IPS DF 4.7 (cell line): ENCODE data around the gene EPB41L4A.

Experiments
- DNase-seq: peaks from one replicate; pipeline ENCODE4 v3.0.0-alpha.2; 2013; ENCODE audit warnings: low spot score; ENCODE audit errors: extremely low read depth

The EPB41L4A gene

GRCh38 chr5:112356178-112356956 lies 62.7 kb downstream of the EPB41L4A start:
- no peak for DNase-seq

DNA sequence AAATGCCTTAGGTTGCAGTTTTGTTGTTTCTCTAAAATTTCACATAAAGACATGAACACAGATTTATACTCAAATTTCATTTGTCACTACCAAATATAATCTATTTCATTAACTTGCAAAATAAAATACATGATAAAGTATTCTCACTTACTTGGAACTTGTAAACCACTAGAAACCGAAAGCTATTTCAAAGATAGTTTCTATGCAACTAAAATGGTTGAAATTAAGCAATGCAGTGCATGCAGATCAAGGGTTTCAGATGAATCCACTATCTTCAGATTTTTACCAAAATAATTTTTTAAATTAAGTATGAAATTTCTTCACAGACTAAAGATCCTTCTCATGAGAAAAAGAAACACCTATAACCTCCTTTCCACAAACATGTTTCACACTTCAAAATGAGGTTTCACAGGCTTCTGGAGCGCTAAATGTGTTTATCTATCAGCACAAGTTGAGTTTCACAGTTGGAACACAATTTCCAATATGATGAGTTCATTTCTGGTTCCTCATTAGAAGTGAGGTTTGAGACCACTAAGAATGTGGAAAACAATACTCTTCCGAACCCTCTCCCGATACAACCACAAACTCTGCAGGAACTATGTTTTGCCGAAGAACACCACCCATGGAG lies 63.9 kb downstream of the EPB41L4A start:
- DNase-seq = no peak

- DNase-seq = no peak
These were observed 65.4 kb downstream of the EPB41L4A start for GRCh38 chr5:112353678-112354077.

- no peak for DNase-seq
These were observed 67.9 kb downstream of the EPB41L4A start for GRCh38 chr5:112351225-112351624.

DNA sequence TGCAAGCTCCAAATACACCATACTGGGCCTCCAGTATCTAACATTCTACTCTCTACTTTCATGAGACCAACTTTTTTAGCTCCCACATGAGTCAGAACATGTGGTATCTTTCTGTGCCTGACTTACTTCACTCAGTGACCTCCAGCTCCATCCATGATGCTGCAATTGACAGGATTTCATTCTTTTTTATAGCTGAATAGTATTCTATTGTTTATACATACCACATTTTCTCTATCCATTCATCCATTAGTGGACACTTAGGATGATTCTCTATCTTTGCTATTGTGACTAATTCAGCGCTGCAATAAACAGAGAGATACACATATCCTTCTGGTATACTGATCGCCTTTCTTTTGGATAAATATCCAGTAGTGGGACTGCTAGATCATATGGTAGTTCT lies 68.5 kb downstream of the EPB41L4A start:
- DNase-seq = no peak

DNA sequence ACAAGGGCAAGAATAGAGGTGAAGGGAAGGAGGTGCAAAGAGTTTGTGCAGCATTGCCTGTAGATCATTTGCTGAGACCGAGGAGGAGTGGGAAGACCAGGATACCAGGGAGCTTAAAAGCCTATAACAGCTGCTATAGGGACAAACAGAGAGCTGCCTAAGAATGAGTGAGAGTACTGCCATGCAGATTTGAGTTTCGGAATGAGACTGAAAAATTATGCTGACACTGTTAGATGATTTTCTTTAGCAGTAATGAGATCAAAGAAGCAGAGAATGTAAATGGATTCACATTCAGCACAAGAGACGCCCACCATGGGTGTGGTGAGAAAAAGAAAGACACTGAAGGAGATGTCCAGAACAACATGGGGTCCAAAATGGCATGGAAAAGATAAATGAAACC lies 69.7 kb downstream of the EPB41L4A start:
- DNase-seq = no peak

DNA sequence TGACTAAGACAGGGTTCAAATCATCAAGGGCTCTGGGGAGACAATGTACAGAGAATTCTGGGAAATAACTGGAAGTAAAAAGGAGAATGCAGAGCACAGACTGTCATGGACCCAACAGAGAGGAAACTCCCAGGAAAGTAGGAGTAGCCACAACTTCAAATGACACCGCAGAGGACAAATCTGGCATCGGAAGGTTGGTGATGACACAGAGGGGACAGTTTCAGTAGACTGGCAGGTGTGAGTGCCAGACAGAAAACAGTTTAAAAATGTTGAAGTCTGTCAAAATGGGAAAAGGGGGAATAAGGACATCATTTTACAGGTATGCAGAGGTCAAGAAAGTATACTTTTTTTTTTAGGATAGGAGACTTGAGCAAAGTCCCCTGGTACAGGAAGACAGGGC lies 70.2 kb downstream of the EPB41L4A start:
- no peak for DNase-seq

GRCh38 chr5:112348387-112348786 lies 70.7 kb downstream of the EPB41L4A start:
- DNase-seq = no peak

- DNase-seq = no peak
These were observed 72.5 kb downstream of the EPB41L4A start for GRCh38 chr5:112346411-112347044.

- DNase-seq = no peak
These were observed 74.5 kb downstream of the EPB41L4A start for GRCh38 chr5:112344540-112344939.

DNA sequence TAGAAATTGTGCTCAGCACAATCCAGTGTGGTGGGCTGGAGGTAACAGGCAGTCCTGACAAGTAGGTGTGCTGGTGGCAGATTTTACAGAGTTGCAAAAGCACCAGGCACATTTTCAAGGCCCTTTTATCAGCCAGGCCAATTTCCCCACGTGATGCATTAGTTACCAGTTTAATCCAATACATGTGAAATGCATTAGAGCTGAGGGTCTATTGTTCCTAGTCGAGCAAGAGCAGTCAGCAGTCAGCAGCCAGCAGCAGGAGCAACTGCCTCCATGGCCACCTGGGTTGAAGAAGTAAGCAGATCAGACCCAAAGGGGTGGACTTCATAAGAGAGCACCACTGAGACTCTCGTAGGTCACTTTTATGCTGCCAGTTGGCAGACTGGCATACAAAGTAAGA lies 76.7 kb downstream of the EPB41L4A start:
- DNase-seq = no peak

DNA sequence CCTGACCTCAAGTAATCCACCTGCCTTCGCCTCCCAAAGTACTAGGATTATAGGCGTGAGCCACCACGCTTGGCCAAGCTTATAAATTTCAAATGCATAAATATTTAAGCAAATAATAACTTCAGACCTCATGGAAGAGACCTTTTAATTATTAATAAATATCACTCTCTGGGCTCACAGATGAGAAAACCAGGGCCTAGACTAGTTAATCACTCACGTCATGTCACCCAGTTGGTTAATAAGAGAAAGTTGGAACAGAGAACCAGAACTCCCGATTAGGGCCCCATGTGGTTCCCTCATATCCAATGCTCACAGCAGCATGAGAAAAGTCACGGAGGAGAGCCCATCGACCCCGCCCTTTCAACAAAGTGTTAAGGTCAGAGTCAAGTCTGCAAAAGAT lies 79.3 kb downstream of the EPB41L4A start:
- no peak for DNase-seq

- DNase-seq = no peak
These were observed 80.3 kb downstream of the EPB41L4A start for GRCh38 chr5:112338681-112339337.

DNA sequence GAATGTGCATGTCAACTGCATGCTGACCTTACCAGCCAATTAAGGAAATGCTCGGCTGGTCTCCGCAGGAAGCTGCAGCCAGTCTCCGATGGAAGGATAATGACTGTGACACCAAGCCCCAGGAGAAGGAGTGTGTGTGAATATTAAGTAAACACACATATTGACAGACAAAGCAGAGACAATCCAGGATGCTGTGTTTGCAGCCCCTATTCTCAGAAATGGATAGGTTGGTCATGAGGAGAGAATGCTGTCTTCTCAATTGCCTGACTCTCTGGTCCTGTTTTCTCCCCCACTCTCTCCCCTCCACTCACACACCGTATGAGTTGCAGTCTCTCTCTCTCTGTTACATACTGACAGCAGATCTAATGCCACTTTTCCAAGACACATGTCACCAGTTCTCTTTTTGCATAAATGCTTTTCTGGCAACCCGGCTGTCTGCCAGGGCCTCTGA lies 85.7 kb downstream of the EPB41L4A start:
- no peak for DNase-seq

DNA sequence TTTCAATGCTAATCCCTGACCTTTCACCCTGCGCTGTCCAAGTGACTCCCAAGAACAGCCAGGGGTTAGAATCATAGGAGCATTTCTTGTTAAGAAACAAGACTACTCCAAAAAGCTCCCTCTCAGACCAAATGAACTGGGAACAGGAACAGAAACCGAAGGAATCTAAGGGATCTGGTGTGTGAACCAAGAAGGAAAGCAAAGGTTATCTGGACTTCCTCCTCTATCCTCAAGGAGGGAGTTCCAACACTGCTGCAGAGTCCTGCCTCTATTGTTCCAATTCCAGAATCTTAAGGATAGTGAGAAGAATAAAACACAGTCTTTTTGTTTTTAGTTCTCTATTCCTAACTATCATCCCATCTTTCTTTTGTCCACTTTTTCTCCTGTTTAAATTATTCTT lies 87.2 kb downstream of the EPB41L4A start:
- DNase-seq = no peak

- DNase-seq = no peak
These were observed 89.5 kb downstream of the EPB41L4A start for GRCh38 chr5:112329419-112330090.

- no peak for DNase-seq
These were observed 95.9 kb downstream of the EPB41L4A start for GRCh38 chr5:112323166-112323565.

DNA sequence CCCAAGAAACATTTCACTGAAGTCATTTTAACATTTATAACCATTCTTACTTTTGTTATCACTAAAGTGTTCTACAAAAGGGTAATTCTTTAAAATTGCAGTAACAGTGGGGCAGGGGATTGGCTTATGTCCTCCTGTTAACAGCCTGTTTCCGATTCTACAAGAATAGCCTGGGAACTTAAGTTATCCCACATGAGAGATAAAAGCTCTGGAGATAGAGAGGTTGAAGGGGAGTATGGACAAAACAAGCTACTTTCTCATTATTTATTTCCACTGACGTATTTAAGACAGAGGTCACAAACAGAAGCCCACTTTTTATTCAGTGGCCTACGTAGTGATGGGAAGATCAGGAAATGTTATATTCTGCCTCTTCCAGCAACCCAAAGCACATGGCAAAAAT lies 98.7 kb downstream of the EPB41L4A start:
- DNase-seq = no peak

DNA sequence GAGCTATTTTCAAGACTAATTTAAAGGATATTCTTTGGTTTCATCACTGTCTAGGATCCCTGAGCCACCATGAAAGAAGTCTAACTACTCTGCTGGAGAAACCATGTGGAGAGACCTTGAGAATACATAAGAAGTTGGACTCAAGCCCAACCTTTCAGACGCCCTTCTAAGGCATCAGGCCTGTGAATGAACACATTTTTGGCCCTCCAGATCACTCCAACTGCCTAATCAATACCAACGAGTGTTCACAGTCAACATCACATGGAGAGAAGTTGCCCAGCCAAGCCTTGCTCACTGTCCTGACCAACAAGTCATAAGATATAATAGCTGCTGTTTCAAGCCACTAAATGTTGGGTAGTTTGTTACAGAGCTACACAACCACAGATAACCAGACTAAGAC lies 100.7 kb downstream of the EPB41L4A start:
- DNase-seq = no peak

DNA sequence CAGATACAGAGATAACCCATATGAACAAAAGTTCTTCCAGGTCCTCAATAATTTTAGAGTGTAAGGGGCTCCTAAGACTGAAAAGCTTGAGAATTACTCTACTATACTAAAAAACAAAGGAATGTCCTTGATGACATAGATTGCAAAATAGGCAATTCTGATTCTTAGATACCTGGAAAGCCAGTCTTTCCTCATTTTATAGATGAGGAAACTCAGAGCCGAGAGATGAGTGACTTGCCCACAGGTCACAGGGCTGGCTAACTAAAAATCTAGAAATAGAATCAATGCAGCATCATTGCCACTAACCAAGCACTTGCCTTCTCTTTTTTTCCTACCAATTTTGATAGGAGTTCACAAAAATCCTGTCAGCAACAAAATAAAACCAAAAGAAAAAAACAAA lies 101.2 kb downstream of the EPB41L4A start:
- DNase-seq = no peak

DNA sequence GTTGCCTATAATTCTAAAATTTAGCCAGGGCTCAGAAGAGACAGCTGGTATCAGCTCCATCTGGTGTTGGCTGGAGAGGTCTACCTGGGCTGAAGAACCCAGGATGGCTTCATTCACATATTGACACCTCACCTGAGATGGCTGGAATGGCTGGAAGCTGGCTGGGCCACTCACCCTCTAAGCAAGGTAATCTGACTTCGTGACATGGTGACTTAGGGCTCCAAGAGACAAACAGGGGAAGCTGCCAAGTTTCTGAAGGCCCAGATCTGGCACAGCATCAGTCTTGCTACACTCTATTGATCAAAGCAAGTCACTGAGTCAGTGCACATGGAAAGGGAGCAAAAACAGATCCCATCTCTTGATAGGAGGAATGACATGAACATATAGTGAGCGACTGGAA lies 102.3 kb downstream of the EPB41L4A start:
- DNase-seq = no peak

DNA sequence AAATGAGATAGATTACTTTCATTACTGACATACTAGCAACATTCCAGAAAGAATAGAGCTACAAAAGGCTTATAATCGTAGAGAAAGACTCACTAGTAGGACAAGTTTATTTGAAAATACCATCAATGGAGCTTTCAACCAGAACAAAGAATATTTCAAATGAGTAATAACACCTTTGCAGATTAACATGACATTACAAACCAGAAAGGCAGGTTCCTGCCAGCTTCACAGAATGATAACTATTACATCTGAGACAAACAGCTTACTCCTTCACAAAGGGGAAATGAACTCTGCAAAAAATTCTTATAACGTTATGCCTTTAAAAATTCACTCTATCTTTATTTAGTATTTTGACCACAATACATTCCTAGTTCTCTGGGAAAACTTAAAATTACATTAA lies 103.1 kb downstream of the EPB41L4A start:
- DNase-seq = no peak
